Smooth muscle cell of the coronary artery (primary cell): Measurements from ENCODE around the gene OR1A1. TPM values are rescaled to one million over a fixed set of nuclear protein-coding genes. Genes with fewer than 3 reads are reported as not detected.

Experiments used
- total RNA-seq: library from RNA; depleted of rRNA; stranded (reverse); fragments of >200 nt; gene quantifications from 2 replicates; pipeline ENCODE4 v1.2.3, GENCODE V29; 2014; ENCODE audit warnings: low replicate concordance

Gene OR1A1
- total RNA-seq: not detected in 2 replicates

GRCh38 chr17:3207367-3207766 lies at the start of gene OR1A1:
OR1A1 (plus strand) TSS chr17:3207667; CDS start chr17:3215621, 7,954 bp downstream.

GRCh38 chr17:3197219-3197618 lies 10.2 kb upstream of the OR1A1 start, which contains the start of gene OR1A2:
OR1A2 (plus strand) TSS chr17:3197519; CDS start chr17:3197519, 0 bp downstream.

Other genes starting within 250 kb of the OR1A1 start
- not detected in 2 replicates for gene OR1D5, start 144.1 kb upstream of the OR1A1 start, total RNA-seq
- gene OR1D2, start 103.2 kb upstream of the OR1A1 start, total RNA-seq: not detected in 2 replicates
- gene OR1G1, start 80.1 kb upstream of the OR1A1 start, total RNA-seq: not detected in 2 replicates
- gene OR1A2, start 10.1 kb upstream of the OR1A1 start, total RNA-seq: not detected in 2 replicates
- not detected in 2 replicates for gene OR3A1, start 90.7 kb downstream of the OR1A1 start, total RNA-seq
- not detected in 2 replicates for gene OR3A2, start 178.6 kb downstream of the OR1A1 start, total RNA-seq
- not detected in 2 replicates for gene OR1E1, start 190.7 kb downstream of the OR1A1 start, total RNA-seq
- not detected in 2 replicates for gene OR3A3, start 203.7 kb downstream of the OR1A1 start, total RNA-seq
- not detected in 2 replicates for gene OR1E2, start 226.2 kb downstream of the OR1A1 start, total RNA-seq